Neural cell (in vitro differentiated cells): ENCODE measurements around the gene STRIP1. TPM values are rescaled to one million over a fixed set of nuclear protein-coding genes. Genes with fewer than 3 reads are reported as not detected.

Source experiments
- H2AFZ ChIP-seq: fragments of 200-600, 300-800 bp; sonication (generic), shearing (Covaris generic); 2 replicates; pipeline ENCODE4 v1.6.0; 2014; ENCODE audit warnings: low read depth, mild to moderate bottlenecking, antibody characterized with exemption, low read length, moderate library complexity
- H3F3A ChIP-seq: fragments of 200-600 bp; shearing (Covaris generic); 2 replicates; pipeline ENCODE4 v1.6.1; 2016; ENCODE audit warnings: mild to moderate bottlenecking, moderate library complexity, mixed read lengths, antibody characterized with exemption, low read length; ENCODE audit not compliant: insufficient read depth, poor library complexity, severe bottlenecking
- H3K27ac ChIP-seq: fragments of 200-600, 300-800 bp; sonication (generic), shearing (Covaris generic); 2 replicates; pipeline ENCODE4 v1.5.1; 2014; ENCODE audit warnings: mild to moderate bottlenecking, low read length, moderate library complexity
- H3K27me3 ChIP-seq: fragments of 300-800, 200-600 bp; sonication (generic), shearing (Covaris generic); 2 replicates; pipeline ENCODE4 v1.6.0; 2014; ENCODE audit warnings: mild to moderate bottlenecking, low read depth, low read length, moderate library complexity; ENCODE audit not compliant: insufficient read depth
- H3K36me3 ChIP-seq: fragments of 300-800, 200-600 bp; sonication (generic), shearing (Covaris generic); 2 replicates; pipeline ENCODE4 v1.5.1; 2014; ENCODE audit warnings: mild to moderate bottlenecking, antibody characterized with exemption, low read length, moderate library complexity; ENCODE audit not compliant: insufficient read depth
- H3K4me2 ChIP-seq: fragments of 300-800, 200-600 bp; sonication (generic), shearing (Covaris generic); 2 replicates; pipeline ENCODE4 v1.6.0; 2014; ENCODE audit warnings: mild to moderate bottlenecking, low read length
- H3K4me3 ChIP-seq: fragments of 300-800, 200-600 bp; sonication (generic), shearing (Covaris generic); 2 replicates; pipeline ENCODE4 v1.5.1; 2014; ENCODE audit warnings: mild to moderate bottlenecking, low read length, moderate library complexity
- H3K79me2 ChIP-seq: fragments of 200-600 bp; shearing (Covaris generic); replicated peaks from 2 replicates; pipeline ENCODE4 v1.6.0; 2014; ENCODE audit warnings: mild to moderate bottlenecking, low read length, moderate library complexity; ENCODE audit not compliant: insufficient read depth
- H3K9ac ChIP-seq: fragments of 300-800, 200-600 bp; sonication (generic), shearing (Covaris generic); 2 replicates; pipeline ENCODE4 v1.6.1; 2016; ENCODE audit warnings: mild to moderate bottlenecking, low read length, mixed read lengths
- H3K9me2 ChIP-seq: fragments of 200-600 bp; shearing (Covaris generic); 2 replicates; pipeline ENCODE4 v1.6.1; 2016; ENCODE audit warnings: mild to moderate bottlenecking, low read length, mixed read lengths; ENCODE audit not compliant: insufficient read depth
- H3K9me3 ChIP-seq: fragments of 200-600, 300-800 bp; sonication (generic), shearing (Covaris generic); 2 replicates; pipeline ENCODE4 v1.6.1; 2016; ENCODE audit warnings: mild to moderate bottlenecking, mixed run types, low read length, moderate library complexity, mixed read lengths
- H4K20me1 ChIP-seq: fragments of 200-600 bp; shearing (Covaris generic); 2 replicates; pipeline ENCODE4 v1.6.1; 2016; ENCODE audit warnings: mild to moderate bottlenecking, mixed run types; ENCODE audit not compliant: insufficient read depth
- CTCF ChIP-seq: fragments of 450-650 bp; IDR thresholded peaks from 2 replicates; pipeline ENCODE4 v1.5.1; 2014; ENCODE audit warnings: antibody characterized with exemption, mild to moderate bottlenecking, moderate library complexity; ENCODE audit not compliant: poor library complexity, severe bottlenecking
- EP300 ChIP-seq: fragments of 450-650 bp; conservative IDR thresholded peaks from 2 replicates; pipeline ENCODE4 v1.6.1; 2014; ENCODE audit warnings: antibody characterized with exemption, mild to moderate bottlenecking, moderate library complexity; ENCODE audit not compliant: poor library complexity, severe bottlenecking
- EZH2 ChIP-seq: fragments of 200-600, 300-800 bp; shearing (Covaris generic), sonication (generic); IDR thresholded peaks from 2 replicates; pipeline ENCODE4 v1.6.1; 2014; ENCODE audit warnings: antibody characterized with exemption, low read length, borderline replicate concordance, mild to moderate bottlenecking; ENCODE audit not compliant: insufficient read depth, poor library complexity, severe bottlenecking
- MXI1 ChIP-seq: fragments of 450-650 bp; conservative IDR thresholded peaks from 2 replicates; pipeline ENCODE4 v1.6.1; 2014; ENCODE audit warnings: antibody characterized with exemption, mild to moderate bottlenecking; ENCODE audit not compliant: poor library complexity, severe bottlenecking
- POLR2AphosphoS5 ChIP-seq: IDR thresholded peaks from 2 replicates; pipeline ENCODE4 v1.6.1; 2012
- RAD21 ChIP-seq: fragments of 450-650 bp; conservative IDR thresholded peaks from 2 replicates; pipeline ENCODE4 v1.6.1; 2014; ENCODE audit warnings: antibody characterized with exemption, mild to moderate bottlenecking, moderate library complexity
- REST ChIP-seq: IDR thresholded peaks from 2 replicates; pipeline ENCODE4 v1.6.1; 2012; ENCODE audit warnings: borderline replicate concordance
- SMC3 ChIP-seq: fragments of 450-650 bp; conservative IDR thresholded peaks from 2 replicates; pipeline ENCODE4 v1.6.1; 2014; ENCODE audit warnings: antibody characterized with exemption, mild to moderate bottlenecking, moderate library complexity; ENCODE audit not compliant: poor library complexity
- TAF1 ChIP-seq: IDR thresholded peaks from 2 replicates; pipeline ENCODE4 v1.6.1; 2012; ENCODE audit warnings: low read depth
- polyA plus RNA-seq: library from polyadenylated mRNA; depleted of rRNA; stranded (reverse); fragments of >200 nt; gene quantifications from 2 replicates; pipeline ENCODE4 v1.2.3, GENCODE V29; 2014

STRIP1 gene
- polyA plus RNA-seq, 1 donor from 2014 or later: 178 TPM

- no peaks in the 10 kb centered on the region for H3K27me3 ChIP-seq
- H3K27ac ChIP-seq: no peak overlapping the region
- no peak overlapping the region for H3K4me3 ChIP-seq
- no peaks in the 10 kb centered on the region for H3K9me3 ChIP-seq
- H3K4me2 ChIP-seq: no peak overlapping the region
- H3K36me3 ChIP-seq: peaks cover 4% of the 10 kb centered on the region
- no peaks in the 10 kb centered on the region for H3F3A ChIP-seq
- H3K9me2 ChIP-seq: no peaks in the 10 kb centered on the region
- H4K20me1 ChIP-seq: no peaks in the 10 kb centered on the region
- no peak overlapping the region for H2AFZ ChIP-seq
- no peak overlapping the region for H3K9ac ChIP-seq
- no peaks in the 10 kb centered on the region for H3K79me2 ChIP-seq
- TF ChIP-seq TAF1 (no peak), SMC3 (peak; percentile 97), POLR2AphosphoS5 (no peak), CTCF (peak; percentile 96), RAD21 (peak; percentile 96)
These were observed 19.4 kb downstream of the STRIP1 start for GRCh38 chr1:110053552-110054428.

- Histone ChIP-seq H3K79me2 (no peaks in the 10 kb centered on the region), H3K36me3 (peaks cover 9% of the 10 kb centered on the region), H3K4me3 (no peak overlapping the region), H3K4me2 (no peak overlapping the region), H3K9me3 (no peaks in the 10 kb centered on the region), H3K9ac (no peak overlapping the region), H3K27me3 (no peaks in the 10 kb centered on the region), H4K20me1 (no peaks in the 10 kb centered on the region), H3K9me2 (no peaks in the 10 kb centered on the region), H3F3A (no peaks in the 10 kb centered on the region), H2AFZ (no peak overlapping the region), H3K27ac (no peak overlapping the region)
- TF ChIP-seq TAF1 (no peak), EP300 (no peak), RAD21 (no peak), EZH2 (no peak), CTCF (no peak), SMC3 (no peak), REST (no peak), POLR2AphosphoS5 (no peak), MXI1 (no peak)
These were observed 21.3 kb downstream of the STRIP1 start for GRCh38 chr1:110055493-110056284.
